Measurements from ENCODE around the gene CHST9.

DNA sequence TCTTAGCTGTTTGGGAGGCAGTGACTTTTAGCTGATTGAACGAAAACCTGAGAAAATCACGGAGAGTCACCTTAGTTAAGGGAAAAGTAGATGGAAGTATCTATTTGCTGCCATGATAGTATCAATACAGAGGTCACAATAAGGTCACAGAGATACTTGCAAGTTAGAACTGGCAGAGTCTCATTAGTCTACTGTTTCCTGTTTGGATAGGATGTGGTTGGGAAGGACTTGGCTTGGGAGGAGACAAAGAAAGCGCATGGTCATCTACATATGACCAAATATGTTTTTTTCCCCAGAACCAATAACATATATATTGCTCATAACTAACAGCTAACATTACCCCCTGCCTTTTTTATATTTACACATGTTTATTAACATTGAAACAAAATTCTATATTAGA, 241.2 kb downstream of the CHST9 start:
- TF ChIP-seq, protein P1, sequence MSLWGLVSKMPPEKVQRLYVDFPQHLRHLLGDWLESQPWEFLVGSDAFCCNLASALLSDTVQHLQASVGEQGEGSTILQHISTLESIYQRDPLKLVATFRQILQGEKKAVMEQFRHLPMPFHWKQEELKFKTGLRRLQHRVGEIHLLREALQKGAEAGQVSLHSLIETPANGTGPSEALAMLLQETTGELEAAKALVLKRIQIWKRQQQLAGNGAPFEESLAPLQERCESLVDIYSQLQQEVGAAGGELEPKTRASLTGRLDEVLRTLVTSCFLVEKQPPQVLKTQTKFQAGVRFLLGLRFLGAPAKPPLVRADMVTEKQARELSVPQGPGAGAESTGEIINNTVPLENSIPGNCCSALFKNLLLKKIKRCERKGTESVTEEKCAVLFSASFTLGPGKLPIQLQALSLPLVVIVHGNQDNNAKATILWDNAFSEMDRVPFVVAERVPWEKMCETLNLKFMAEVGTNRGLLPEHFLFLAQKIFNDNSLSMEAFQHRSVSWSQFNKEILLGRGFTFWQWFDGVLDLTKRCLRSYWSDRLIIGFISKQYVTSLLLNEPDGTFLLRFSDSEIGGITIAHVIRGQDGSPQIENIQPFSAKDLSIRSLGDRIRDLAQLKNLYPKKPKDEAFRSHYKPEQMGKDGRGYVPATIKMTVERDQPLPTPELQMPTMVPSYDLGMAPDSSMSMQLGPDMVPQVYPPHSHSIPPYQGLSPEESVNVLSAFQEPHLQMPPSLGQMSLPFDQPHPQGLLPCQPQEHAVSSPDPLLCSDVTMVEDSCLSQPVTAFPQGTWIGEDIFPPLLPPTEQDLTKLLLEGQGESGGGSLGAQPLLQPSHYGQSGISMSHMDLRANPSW (CRISPR knock-in tag; conservative IDR thresholded peaks at IDR 0.05; ENCODE audit: low read depth) = no peak
- no peak for TF ChIP-seq JUN (CRISPR knock-in tag; IDR thresholded peaks at IDR 0.05)
- TF ChIP-seq, protein P2, sequence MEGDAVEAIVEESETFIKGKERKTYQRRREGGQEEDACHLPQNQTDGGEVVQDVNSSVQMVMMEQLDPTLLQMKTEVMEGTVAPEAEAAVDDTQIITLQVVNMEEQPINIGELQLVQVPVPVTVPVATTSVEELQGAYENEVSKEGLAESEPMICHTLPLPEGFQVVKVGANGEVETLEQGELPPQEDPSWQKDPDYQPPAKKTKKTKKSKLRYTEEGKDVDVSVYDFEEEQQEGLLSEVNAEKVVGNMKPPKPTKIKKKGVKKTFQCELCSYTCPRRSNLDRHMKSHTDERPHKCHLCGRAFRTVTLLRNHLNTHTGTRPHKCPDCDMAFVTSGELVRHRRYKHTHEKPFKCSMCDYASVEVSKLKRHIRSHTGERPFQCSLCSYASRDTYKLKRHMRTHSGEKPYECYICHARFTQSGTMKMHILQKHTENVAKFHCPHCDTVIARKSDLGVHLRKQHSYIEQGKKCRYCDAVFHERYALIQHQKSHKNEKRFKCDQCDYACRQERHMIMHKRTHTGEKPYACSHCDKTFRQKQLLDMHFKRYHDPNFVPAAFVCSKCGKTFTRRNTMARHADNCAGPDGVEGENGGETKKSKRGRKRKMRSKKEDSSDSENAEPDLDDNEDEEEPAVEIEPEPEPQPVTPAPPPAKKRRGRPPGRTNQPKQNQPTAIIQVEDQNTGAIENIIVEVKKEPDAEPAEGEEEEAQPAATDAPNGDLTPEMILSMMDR (IDR thresholded peaks at IDR 0.05) = no peak
- TF ChIP-seq NR1H2 (CRISPR knock-in tag; IDR thresholded peaks at IDR 0.05) = no peak
- TF ChIP-seq, protein P3, sequence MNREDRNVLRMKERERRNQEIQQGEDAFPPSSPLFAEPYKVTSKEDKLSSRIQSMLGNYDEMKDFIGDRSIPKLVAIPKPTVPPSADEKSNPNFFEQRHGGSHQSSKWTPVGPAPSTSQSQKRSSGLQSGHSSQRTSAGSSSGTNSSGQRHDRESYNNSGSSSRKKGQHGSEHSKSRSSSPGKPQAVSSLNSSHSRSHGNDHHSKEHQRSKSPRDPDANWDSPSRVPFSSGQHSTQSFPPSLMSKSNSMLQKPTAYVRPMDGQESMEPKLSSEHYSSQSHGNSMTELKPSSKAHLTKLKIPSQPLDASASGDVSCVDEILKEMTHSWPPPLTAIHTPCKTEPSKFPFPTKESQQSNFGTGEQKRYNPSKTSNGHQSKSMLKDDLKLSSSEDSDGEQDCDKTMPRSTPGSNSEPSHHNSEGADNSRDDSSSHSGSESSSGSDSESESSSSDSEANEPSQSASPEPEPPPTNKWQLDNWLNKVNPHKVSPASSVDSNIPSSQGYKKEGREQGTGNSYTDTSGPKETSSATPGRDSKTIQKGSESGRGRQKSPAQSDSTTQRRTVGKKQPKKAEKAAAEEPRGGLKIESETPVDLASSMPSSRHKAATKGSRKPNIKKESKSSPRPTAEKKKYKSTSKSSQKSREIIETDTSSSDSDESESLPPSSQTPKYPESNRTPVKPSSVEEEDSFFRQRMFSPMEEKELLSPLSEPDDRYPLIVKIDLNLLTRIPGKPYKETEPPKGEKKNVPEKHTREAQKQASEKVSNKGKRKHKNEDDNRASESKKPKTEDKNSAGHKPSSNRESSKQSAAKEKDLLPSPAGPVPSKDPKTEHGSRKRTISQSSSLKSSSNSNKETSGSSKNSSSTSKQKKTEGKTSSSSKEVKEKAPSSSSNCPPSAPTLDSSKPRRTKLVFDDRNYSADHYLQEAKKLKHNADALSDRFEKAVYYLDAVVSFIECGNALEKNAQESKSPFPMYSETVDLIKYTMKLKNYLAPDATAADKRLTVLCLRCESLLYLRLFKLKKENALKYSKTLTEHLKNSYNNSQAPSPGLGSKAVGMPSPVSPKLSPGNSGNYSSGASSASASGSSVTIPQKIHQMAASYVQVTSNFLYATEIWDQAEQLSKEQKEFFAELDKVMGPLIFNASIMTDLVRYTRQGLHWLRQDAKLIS (CRISPR knock-in tag; IDR thresholded peaks at IDR 0.05; ENCODE audit: borderline replicate concordance) = no peak
- no peak for TF ChIP-seq FOXJ3 (CRISPR knock-in tag; IDR thresholded peaks at IDR 0.05; ENCODE audit: borderline replicate concordance)
- TF ChIP-seq, protein P4, sequence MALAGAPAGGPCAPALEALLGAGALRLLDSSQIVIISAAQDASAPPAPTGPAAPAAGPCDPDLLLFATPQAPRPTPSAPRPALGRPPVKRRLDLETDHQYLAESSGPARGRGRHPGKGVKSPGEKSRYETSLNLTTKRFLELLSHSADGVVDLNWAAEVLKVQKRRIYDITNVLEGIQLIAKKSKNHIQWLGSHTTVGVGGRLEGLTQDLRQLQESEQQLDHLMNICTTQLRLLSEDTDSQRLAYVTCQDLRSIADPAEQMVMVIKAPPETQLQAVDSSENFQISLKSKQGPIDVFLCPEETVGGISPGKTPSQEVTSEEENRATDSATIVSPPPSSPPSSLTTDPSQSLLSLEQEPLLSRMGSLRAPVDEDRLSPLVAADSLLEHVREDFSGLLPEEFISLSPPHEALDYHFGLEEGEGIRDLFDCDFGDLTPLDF (CRISPR knock-in tag; IDR thresholded peaks at IDR 0.05) = no peak
- TF ChIP-seq, protein P5, sequence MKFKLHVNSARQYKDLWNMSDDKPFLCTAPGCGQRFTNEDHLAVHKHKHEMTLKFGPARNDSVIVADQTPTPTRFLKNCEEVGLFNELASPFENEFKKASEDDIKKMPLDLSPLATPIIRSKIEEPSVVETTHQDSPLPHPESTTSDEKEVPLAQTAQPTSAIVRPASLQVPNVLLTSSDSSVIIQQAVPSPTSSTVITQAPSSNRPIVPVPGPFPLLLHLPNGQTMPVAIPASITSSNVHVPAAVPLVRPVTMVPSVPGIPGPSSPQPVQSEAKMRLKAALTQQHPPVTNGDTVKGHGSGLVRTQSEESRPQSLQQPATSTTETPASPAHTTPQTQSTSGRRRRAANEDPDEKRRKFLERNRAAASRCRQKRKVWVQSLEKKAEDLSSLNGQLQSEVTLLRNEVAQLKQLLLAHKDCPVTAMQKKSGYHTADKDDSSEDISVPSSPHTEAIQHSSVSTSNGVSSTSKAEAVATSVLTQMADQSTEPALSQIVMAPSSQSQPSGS (CRISPR knock-in tag; IDR thresholded peaks at IDR 0.05; ENCODE audit: borderline replicate concordance, low read depth) = no peak
- no peak for TF ChIP-seq FOXP1 (CRISPR knock-in tag; IDR thresholded peaks at IDR 0.05; ENCODE audit: borderline replicate concordance)
- TF ChIP-seq CREB1 (CRISPR knock-in tag; IDR thresholded peaks at IDR 0.05) = no peak
- TF ChIP-seq, protein P6, sequence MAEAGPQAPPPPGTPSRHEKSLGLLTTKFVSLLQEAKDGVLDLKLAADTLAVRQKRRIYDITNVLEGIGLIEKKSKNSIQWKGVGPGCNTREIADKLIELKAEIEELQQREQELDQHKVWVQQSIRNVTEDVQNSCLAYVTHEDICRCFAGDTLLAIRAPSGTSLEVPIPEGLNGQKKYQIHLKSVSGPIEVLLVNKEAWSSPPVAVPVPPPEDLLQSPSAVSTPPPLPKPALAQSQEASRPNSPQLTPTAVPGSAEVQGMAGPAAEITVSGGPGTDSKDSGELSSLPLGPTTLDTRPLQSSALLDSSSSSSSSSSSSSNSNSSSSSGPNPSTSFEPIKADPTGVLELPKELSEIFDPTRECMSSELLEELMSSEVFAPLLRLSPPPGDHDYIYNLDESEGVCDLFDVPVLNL (CRISPR knock-in tag; IDR thresholded peaks at IDR 0.05; ENCODE audit: borderline replicate concordance, low read depth) = no peak

Data from WTC11 (cell line).